CD4-positive, alpha-beta T cell treated with Interleukin-1 beta for 1 hour (primary cell): Measurements from ENCODE around the gene NPFFR1.

Source experiments
- DNase-seq, 2 donors: peaks; one replicate each; pipeline ENCODE4 v3.0.0-alpha.2; 2020 to 2022

The NPFFR1 gene, protein sequence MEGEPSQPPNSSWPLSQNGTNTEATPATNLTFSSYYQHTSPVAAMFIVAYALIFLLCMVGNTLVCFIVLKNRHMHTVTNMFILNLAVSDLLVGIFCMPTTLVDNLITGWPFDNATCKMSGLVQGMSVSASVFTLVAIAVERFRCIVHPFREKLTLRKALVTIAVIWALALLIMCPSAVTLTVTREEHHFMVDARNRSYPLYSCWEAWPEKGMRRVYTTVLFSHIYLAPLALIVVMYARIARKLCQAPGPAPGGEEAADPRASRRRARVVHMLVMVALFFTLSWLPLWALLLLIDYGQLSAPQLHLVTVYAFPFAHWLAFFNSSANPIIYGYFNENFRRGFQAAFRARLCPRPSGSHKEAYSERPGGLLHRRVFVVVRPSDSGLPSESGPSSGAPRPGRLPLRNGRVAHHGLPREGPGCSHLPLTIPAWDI

DNA sequence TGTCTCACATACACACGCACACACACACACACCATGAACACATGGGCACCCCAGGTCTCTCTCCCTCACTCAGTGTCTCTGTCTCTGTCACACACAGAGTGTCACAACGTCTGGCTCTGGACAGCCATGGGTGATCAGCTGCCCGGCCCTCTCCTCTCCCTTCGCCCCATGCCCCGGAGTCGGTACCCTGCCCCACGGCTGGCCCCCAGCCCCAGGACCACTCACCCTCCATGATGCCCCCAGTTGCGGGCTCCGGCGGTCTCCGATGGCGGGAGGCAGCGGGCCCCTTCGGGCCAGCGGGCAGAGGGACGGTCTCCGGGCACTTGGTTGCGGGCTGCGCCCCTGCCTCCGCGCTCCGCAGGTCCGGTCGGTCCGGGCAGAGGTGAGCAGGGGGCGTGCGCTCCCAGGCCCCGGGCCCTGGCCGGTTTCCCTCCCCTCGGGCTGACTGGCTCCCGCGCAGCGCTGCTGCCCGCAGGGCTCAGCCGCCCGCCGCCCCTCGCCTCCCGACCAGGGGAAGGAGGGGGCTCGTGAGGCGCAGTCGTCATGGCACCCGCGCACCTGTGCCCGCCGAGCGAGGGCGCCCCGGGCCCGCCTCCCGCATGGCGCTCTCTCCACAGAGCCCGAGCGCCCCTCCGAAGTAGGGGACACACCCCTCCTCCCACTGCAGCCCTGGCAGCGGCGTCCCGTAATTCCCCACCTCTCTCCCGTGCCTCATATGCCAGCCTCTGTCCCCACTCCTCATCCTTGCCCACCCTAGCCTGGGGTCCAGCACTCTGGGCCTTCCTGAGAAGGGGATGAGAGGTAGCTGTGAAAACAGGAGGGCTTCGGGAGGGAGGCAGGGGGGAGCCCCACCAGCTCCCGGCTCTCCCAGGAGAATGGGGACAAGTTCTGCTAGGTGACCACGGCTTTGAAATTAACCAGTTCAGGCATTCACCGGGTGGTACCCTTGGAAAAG, at the start of gene NPFFR1:
Gene NPFFR1, minus strand, starts transcription at position 560 of the 955 bp plus-strand sequence. Its CDS starts 328 bp downstream, at position 232.
- no peak for DNase-seq

DNA sequence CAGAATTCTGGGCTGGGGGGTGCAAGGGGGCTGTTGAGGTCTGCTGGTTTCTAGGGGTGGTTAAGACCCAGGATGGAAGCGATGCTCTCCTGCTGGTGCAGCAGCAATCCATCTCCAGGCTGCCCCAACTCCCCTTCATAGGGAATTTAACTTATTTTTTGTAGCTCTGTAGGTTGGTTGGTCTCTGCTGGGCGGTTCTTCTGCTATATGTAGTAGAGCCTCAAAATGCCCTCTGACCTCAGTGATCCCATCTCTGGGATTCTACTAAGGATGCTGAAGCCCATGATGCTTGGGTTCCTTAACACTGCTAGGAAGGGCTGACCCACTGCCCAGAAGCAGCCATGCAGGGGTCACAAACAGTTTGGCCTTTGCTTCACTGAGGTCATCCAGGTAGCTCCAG, 49.5 kb upstream of the NPFFR1 start:
- DNase-seq = no peak

DNA sequence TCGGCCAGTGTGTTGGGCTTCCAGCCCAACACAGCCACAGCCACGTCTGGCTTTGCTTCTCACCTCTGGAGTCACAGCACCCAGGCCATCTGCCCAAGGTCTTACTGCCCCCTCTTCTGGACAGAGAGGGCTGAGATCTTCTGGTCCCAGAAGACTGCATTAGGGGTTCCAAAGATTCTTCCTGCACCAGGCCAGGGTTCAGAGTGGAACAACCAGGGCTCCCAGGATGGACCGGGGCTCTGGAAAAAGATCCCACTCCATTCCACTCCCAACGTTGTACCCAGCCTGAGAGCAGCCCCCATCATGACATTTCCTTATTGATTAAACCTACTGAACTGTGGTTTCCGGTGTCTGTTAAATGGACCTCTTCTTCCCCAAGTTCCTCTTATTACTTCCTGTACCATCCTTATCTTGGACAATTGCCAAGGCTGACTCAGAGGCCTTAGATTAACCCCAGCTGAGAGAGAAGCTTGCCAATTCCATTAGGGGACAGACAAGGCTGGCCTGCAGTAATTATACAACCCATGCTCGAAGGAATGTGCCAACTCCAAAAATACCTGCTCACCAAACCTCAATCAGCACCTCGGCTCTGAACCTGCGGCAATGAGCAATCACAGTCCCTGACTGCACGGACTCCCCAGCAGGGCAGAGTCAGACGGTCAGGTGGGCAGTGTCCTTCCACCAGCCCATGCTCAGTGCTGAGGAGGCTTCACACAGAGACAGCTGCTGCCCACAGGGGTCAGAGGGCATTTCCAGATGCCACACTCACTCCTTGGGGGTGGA, 47.9 kb upstream of the NPFFR1 start:
- DNase-seq = peak; percentile 52 to 56

DNA sequence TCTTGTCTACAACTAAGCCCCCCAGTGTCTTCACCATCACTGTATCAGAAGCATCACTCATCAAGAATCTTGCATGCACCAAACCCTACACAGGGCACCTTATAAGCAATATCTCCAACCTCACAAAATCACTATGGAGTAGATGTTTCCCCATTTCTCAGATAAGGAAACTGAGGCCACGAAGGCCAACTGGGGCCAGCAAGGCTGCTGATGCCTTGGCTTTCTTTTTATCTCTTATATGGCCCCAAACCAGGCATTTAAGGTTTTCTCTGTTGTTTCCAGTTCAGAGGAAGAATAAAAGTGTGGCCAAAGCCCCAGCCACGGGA, 47.3 kb upstream of the NPFFR1 start:
- no peak for DNase-seq

DNA sequence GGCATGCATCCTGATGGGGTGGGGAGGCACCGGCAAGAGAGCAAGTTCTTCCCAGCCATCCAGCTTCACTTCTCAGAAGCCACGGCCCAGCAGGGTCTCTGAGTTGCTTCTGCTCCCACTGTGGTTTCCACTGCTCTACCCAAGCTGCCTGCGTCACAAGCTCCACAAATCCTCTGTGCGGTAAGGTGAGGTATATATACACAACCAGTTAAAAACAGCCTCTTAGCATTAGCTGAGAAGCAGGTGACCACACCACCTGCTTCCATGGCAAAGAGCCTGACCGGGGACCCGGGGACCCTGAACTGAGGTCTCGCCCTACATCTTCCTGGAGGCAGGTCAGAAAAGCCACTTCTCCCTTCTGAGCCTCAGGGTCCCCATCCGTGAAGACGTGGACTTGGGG, 46.9 kb upstream of the NPFFR1 start:
- no peak for DNase-seq

DNA sequence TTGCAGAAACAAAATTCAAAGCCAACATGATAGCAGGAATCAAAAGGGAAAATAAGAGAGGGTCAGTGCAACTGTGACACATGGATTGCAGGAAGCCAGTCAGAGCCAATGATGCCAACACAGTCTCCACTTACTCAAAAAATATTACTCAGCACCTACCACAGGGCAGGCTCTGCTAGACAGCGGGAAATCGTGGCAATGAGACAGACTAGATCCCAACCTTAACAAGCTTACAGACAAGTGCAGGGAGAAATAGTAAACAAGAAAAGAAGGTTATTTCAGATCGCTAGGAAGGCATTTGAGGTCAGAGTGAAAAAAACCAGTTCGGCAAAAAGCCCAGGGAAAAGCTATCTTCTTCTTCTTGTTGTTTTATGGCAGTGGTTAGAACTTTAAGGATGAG, 45.2 kb upstream of the NPFFR1 start:
- no peak for DNase-seq

DNA sequence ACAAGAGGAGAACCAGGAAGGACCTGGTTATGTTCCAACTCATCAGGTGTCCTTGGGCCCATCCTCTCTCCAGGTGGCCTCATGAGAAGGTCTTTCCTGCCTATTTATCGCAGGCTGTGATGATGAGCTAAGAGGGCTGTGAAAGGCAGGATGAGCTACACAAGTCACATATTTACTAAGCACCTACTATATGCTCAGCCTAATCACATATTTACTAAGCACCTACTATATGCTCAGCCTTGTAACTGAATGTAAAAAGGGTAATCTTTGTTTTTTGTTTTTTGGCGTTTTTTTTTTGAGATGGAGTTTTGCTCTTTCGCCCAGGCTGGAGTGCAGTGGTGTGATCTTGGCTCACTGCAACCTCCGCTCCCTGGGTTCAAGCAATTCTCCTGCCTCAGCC, 44.2 kb upstream of the NPFFR1 start:
- DNase-seq = no peak

DNA sequence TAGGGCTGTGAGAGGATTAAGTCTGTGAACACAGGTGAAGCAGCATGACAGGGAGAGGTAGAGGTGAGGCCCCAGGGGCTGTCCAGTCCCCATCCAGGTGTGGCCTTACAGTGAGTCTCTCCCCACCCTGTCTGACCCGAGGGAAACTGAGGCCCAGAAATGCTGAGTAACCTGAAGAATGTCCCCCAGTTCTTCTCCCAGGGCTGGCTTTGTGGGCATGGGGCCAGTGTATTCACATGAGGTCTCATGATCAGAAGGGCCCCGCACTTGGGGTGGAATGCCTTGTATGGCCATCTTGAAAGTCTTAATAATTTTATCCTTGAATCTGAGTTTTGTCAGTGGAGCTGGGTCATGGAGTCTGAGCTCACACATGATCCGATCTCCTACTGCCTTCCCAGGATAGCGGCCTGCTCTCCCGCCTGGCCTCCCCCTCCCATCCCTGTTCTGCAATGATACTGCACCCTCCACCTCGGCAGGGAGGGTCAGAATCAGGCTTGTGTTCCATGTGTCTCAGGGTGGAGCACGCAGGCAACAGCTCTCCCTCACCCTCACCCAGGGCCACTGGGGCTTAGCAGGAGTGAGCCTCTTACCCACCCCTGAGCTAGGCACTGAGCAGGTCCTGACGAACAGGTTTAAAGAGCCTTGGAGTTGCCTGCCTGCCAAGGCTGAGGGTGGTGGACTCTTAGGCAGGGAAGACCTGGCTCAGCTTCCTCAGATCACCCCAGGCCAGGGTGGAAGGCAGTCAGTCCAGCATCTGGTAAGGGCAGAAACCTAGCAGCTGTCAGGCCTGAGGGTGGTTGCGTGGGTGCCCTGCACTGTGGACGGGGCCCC, 41.4 kb upstream of the NPFFR1 start:
- no peak for DNase-seq

DNA sequence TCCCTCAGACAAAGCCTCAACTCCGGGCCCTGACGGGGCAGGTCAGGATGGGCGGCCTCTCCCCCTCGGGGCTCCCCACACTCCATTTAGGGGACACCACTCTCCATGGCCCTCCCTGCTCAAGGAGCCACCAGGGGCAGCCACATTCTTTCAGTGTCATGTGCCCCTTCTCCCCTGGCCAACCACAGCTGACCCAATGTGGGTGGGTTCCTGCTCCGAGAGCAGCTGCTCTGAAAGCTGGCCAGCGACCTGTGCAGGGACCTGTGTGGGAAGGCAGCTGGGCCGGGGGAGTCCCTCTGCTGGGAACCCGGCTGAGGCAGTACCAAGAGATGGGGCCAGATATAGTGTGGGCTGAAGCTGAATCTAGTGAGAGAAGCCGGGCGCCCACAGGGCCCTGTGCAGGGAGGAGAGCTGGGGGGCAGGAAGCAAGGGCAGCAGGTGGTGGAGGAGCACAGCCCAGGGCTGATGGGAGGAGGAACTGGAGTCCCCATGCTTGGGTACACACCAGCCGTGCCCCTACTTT, 40.6 kb upstream of the NPFFR1 start:
- DNase-seq = peak in 1 of 2 donors; percentile 12

DNA sequence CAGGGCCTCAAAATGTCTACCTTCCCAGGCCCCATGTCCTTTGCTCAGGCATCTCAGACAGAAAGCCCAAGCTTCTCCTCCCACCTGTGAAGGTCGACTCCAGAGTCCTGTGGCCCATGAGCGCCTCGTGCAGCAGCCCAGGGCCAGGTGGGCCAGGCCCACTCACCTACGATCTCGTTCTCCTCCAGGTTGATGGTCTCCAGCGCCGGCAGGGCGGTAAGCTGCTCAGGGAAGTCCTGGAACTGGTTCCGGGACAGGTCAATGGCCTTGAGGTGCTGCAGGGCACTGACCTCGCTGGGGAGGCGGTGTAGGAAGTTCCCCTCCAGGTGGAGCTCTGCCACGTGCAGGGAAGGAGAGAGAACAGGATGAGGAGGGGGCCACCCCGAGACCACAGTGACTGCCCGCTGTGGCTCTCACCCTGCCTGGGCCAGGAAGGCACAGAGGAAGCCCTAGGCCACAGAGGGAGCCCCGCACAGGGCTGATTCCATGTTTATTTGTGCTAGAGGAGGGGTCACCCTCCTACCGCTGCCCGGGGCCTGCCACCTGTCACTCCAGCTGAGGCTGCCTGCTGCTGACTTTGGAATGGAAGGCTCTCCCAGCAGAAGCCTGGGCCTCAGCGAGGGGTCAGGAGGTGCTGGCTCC, 40.0 kb upstream of the NPFFR1 start:
- no peak for DNase-seq

DNA sequence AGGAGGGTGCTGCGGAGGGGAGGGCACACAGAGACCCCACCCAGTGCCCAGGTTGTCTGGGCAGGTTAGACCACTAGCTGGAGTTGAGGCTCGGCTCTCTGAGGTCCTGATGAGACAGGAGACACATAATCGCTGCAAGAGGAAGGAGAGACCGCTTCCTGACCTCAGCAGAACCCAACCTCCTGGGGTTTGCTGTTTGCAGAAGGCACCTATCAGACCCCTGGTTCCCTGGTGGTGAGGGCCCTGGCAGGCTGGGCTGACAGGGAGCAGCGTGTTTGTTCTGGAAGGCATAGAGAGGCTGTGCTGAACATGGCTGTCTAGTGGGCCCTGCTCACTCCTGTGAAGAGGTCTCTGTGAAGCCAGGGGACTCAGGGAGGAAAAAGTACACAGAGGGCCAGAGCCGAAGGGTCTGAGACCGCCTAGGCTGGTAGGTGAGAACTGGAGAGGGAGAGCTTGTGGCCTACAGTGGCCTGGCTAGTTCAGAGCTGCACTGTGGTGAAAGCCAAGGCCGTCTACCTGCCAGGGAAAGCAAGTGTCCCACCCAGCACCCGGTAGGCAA, 39.4 kb upstream of the NPFFR1 start:
- DNase-seq = peak in 1 of 2 donors; percentile 12

DNA sequence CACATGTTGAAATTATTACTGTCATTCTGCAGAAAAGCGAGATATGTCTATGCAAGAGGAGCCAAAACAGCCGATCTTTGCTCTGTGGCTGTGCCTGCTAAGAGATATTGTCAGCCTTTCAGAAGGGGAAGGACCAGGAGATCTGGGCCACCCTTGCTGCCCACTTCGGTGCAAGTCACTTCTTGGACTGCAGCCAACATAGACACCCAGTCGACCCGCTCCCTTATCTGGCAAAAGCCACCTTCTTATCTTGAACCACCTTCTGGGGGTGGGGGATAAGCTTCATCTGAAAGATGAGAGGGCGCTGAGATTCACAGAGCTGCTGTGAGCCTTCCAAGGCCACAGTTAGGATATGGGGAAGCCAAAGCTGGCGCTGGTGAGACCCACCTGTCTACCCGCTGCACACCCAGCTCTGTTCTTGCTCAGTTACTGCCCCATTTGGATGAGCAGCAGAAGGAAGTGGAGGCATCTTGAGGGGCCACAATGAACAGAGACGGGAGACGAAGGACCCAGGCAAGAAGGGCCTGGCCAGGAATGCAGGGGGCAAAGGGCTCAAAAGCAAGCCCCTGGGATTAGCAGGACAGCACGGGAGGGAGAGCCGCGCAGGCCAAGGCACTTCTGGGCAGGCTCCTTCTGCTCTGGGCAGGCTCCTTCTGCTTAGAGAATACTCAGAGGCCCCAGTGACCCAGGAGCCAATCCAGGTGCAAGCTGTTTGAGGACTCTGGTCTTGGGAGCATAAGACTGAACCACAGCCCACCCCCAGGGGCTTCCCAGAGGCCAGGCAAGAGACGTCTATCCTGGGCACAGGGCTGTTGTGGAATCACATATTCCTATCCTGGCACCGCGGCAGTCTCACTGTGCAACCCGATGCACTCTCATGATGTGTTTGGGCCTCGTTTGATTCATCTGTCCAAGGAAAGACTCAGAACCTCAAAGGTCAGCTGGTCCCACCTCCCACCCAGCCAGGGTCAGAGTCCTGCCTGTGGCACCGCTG, 38.4 kb upstream of the NPFFR1 start:
- no peak for DNase-seq

DNA sequence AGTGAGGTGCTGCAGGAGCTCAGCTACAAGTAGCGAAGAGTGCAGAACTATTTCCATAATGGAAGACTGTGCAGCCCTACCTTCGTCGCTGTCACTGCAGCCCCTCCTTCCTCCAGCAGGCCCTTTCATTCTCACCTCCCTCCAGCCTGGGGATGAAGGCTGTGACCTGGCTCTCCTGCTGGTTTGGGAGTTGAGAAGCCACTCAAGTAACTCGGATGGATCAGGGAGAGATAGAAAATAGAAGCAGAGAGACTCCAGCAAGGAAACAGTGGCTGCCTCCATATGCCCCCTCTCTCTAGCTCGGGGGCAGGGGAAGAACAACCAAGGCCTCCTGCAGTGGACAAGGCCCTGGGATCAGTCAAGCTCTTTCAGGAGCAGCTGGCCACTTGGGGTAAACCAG, 37.4 kb upstream of the NPFFR1 start:
- no peak for DNase-seq

DNA sequence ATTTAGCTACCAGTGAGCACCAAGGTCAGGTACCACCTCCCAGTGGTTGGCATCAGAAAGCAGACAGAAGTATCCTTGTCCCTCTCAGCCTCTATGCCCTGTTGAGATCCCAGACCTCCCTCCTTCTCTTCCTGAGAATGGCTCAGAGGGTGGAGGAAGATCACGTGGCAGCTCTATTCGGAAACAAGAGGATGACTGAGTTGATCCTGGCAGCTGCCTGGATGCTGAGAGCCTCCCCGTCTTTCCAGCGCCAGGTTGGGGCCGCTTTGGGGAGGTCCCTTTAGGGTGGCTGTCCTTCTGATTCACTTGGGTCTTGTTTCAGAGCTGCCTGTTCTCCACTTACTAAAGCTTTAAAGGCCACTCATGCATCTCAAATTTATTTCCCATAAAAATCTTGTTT, 36.9 kb upstream of the NPFFR1 start:
- DNase-seq = no peak

DNA sequence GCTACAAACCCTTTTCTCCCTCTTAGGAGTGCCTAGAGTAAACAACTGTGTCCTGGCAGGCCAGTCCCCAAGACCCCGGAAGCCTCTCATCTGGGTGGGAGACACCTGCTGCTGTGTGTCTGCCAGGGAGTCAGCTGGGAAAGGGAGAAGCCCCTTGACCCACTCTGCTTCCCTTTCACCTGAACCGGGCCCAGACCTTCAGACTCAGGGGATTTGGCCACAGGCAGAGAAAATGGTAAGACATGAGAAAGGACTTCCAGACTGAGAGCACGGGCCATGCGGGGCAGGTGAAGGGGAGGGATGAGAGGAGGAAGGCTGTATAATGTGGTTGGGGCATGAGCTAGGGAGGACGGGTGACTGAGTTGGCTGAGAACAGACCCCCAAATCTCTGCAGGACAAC, 36.0 kb upstream of the NPFFR1 start:
- no peak for DNase-seq

DNA sequence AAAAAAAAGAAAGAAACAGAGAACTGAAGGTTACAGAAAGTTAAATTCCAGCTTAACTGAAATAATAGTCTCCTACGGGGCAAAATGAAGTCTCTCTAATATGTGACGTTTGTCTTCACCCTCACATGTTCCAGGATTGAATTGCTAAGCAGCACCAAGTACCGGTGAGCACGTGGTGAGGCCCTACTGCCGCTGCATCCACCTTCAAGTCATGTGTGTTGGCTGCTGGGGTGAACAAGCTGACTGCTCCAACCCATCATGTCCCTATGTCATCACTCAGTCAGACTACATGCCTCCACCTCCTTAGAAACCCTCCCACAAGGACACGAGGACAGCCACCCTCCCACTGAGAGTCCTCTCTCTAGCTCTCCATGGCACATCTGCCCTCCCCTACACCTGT, 35.4 kb upstream of the NPFFR1 start:
- DNase-seq = no peak

DNA sequence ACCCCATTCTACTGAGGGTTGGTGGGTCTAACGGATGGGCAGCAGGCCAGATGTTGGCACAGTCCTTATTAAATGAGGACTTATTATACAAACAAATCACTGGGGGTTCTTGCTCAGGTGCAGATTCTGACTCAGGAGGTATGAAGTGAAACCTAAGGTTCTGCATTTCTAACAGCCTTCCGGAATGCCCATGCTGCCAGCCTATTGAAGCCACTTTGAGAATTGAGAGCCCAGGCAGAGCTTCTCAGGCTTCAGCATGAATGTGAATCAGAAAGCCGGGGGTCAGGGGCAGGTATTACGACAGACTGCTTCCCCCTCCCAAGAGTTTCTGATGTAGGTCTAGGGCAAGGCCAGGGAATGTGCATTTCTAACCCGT, 34.1 kb upstream of the NPFFR1 start:
- DNase-seq = no peak

DNA sequence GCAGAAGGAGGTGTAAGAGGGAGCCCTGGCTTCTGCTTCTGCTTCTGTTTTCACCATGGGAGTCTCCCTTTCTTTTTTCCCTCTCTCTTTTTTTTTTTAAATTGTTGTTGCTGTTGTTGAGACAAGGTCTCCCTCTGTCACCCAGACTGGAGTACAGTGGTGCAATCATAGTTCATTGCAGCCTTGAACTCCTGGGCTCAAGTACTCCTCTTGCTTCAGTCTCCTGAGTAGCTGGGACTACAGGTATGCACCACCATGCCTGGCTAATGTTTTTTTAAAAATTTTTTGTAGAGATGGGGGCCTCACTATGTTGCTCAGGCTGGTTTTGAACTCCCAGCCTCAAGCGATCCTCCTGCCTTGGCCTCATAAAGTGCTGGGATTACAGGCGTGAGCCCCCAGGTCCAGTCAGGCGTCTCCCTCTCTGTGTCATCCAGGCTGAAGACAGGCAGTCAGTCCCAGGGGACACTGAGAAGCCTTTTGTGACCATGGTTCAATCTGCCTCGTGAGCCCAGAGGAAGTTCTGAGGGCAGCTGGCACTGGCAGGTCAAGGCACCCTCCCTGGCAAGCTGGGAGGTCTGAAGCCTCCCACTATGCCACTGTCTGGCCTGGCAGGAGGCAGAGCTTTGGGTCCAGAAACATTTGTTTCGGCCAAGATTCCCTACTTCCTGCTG, 33.6 kb upstream of the NPFFR1 start:
- no peak for DNase-seq

DNA sequence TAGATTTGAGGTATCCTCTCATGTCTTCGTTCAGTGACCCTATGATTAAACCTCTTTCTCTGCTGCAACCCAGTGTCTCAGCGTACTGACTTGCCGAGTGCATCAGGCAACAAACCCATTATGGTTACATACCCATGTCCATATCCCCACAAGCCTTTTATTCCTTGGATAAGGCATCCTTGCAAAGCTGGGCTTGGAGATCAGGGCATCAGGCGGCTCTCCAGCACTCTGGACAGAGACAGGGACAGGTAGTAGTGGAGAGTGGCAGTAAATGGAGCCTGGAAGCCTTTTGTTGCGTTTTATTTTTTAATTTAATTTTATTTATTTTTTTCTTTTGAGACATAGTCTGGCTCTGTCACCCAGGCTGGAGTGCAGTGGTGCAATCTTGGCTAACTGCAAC, 32.0 kb upstream of the NPFFR1 start:
- no peak for DNase-seq
